Measurements from ENCODE around the gene RNF187. TPM values are rescaled to one million over a fixed set of nuclear protein-coding genes. Genes with fewer than 3 reads are reported as not detected.

RNF187 gene
- polyA plus RNA-seq, 1 donor (not counting 4 experiments of a cell fraction or from before 2014, with no cell fraction given), result 65.8 TPM

- H3K9me3 ChIP-seq (ENCODE audit: control insufficient read depth, low read depth, low read length), result no peaks in the 10 kb centered on the region
- peaks cover 4% of the 10 kb centered on the region for H3K4me1 ChIP-seq (ENCODE audit: control insufficient read depth, extremely low read depth, insufficient read depth, low read length)
- dilution Hi-C loops (cut with MboI; ENCODE audit: extremely low pct_ligation_motif_present, low sequenced_read_pairs), result no loop called here
- H3K36me3 ChIP-seq (ENCODE audit: control insufficient read depth in 2 of 2, extremely low read depth in 1 of 2, insufficient read depth in 2 of 2, low read length in 2 of 2), result no peaks in the 10 kb centered on the region
- no peaks in the 10 kb centered on the region for H3K9me1 ChIP-seq (ENCODE audit: control insufficient read depth, extremely low read depth, insufficient read depth, low read length)
- H2AFZ ChIP-seq (ENCODE audit: control insufficient read depth, low read length), result no peak overlapping the region
- H3K27me3 ChIP-seq (ENCODE audit: control insufficient read depth, extremely low read depth, insufficient read depth, low read length), result peaks cover 31% of the 10 kb centered on the region
- FAIRE-seq, result no peak
- H4K20me1 ChIP-seq (ENCODE audit: control insufficient read depth, extremely low read depth, insufficient read depth, low read length), result no peaks in the 10 kb centered on the region
- no peak overlapping the region for H3K9ac ChIP-seq (ENCODE audit: control insufficient read depth, extremely low read depth, insufficient read depth, low read length)
- H3K27ac ChIP-seq (ENCODE audit: control insufficient read depth, insufficient read depth, low read length), result no peak overlapping the region
- H3K4me3 ChIP-seq (ENCODE audit: control insufficient read depth in 2 of 3, extremely low read depth in 1 of 3, insufficient read depth in 2 of 3, low read depth in 1 of 3, low read length in 3 of 3), result no peak overlapping the region
- no peak for DNase-seq (ENCODE audit: low read depth, low spot score)
- no peak overlapping the region for H3K4me2 ChIP-seq (ENCODE audit: control insufficient read depth, extremely low read depth, insufficient read depth, low read depth, low read length)
- TF ChIP-seq EZH2 (IDR thresholded peaks at IDR 0.05; ENCODE audit: low read length), result no peak
- TF ChIP-seq, protein P1, sequence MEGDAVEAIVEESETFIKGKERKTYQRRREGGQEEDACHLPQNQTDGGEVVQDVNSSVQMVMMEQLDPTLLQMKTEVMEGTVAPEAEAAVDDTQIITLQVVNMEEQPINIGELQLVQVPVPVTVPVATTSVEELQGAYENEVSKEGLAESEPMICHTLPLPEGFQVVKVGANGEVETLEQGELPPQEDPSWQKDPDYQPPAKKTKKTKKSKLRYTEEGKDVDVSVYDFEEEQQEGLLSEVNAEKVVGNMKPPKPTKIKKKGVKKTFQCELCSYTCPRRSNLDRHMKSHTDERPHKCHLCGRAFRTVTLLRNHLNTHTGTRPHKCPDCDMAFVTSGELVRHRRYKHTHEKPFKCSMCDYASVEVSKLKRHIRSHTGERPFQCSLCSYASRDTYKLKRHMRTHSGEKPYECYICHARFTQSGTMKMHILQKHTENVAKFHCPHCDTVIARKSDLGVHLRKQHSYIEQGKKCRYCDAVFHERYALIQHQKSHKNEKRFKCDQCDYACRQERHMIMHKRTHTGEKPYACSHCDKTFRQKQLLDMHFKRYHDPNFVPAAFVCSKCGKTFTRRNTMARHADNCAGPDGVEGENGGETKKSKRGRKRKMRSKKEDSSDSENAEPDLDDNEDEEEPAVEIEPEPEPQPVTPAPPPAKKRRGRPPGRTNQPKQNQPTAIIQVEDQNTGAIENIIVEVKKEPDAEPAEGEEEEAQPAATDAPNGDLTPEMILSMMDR (optimal IDR thresholded peaks at IDR 0.05 in 1 of 3, IDR thresholded peaks at IDR 0.05 in 1 of 3, conservative IDR thresholded peaks at IDR 0.05 in 1 of 3; ENCODE audit: extremely low read depth in 1 of 3, insufficient read depth in 2 of 3, low read length in 3 of 3), result peak; percentile 51 to 61 (median 53)
- no peaks in the 10 kb centered on the region for H3K79me2 ChIP-seq (ENCODE audit: control insufficient read depth, insufficient read depth, low read length)
These were observed 28.1 kb downstream of the RNF187 start for GRCh38 chr1:228515200-228515834.

- H3K9me1 ChIP-seq (ENCODE audit: control insufficient read depth, extremely low read depth, insufficient read depth, low read length), result no peaks in the 10 kb centered on the region
- no peak overlapping the region for H3K27ac ChIP-seq (ENCODE audit: control insufficient read depth, insufficient read depth, low read length)
- TF ChIP-seq, protein P1 (optimal IDR thresholded peaks at IDR 0.05 in 1 of 3, IDR thresholded peaks at IDR 0.05 in 1 of 3, conservative IDR thresholded peaks at IDR 0.05 in 1 of 3; ENCODE audit: extremely low read depth in 1 of 3, insufficient read depth in 2 of 3, low read length in 3 of 3), result no peak
- TF ChIP-seq EZH2 (IDR thresholded peaks at IDR 0.05; ENCODE audit: low read length), result no peak
- H3K36me3 ChIP-seq (ENCODE audit: control insufficient read depth in 2 of 2, extremely low read depth in 1 of 2, insufficient read depth in 2 of 2, low read length in 2 of 2), result no peaks in the 10 kb centered on the region
- dilution Hi-C loops (cut with MboI; ENCODE audit: extremely low pct_ligation_motif_present, low sequenced_read_pairs), result no loop called here
- H4K20me1 ChIP-seq (ENCODE audit: control insufficient read depth, extremely low read depth, insufficient read depth, low read length), result no peaks in the 10 kb centered on the region
- H3K4me2 ChIP-seq (ENCODE audit: control insufficient read depth, extremely low read depth, insufficient read depth, low read depth, low read length), result no peak overlapping the region
- DNase-seq (ENCODE audit: low read depth, low spot score) (no peak), FAIRE-seq (no peak)
- H3K27me3 ChIP-seq (ENCODE audit: control insufficient read depth, extremely low read depth, insufficient read depth, low read length), result peaks cover 26% of the 10 kb centered on the region
- no peak overlapping the region for H2AFZ ChIP-seq (ENCODE audit: control insufficient read depth, low read length)
- H3K9me3 ChIP-seq (ENCODE audit: control insufficient read depth, low read depth, low read length), result no peaks in the 10 kb centered on the region
- no peaks in the 10 kb centered on the region for H3K79me2 ChIP-seq (ENCODE audit: control insufficient read depth, insufficient read depth, low read length)
- peaks cover 4% of the 10 kb centered on the region for H3K4me1 ChIP-seq (ENCODE audit: control insufficient read depth, extremely low read depth, insufficient read depth, low read length)
- no peak overlapping the region for H3K4me3 ChIP-seq (ENCODE audit: control insufficient read depth in 2 of 3, extremely low read depth in 1 of 3, insufficient read depth in 2 of 3, low read depth in 1 of 3, low read length in 3 of 3)
- no peak overlapping the region for H3K9ac ChIP-seq (ENCODE audit: control insufficient read depth, extremely low read depth, insufficient read depth, low read length)
These were observed 30.5 kb downstream of the RNF187 start for GRCh38 chr1:228517655-228518054.
